Ishikawa (cell line): ENCODE data around the gene COL15A1.

Experiments used
- CEBPB ChIP-seq: IDR thresholded peaks from 2 replicates; pipeline ENCODE4 v1.6.1; 2012
- CREB1 ChIP-seq: IDR thresholded peaks from 2 replicates; pipeline ENCODE4 v1.6.1; 2012; ENCODE audit warnings: low read depth
- EGR1 ChIP-seq: IDR thresholded peaks from 2 replicates; pipeline ENCODE4 v1.6.1; 2012
- EP300 ChIP-seq: IDR thresholded peaks from 2 replicates; pipeline ENCODE4 v1.6.1; 2012; ENCODE audit warnings: borderline replicate concordance
- FOXM1 ChIP-seq: IDR thresholded peaks from 2 replicates; pipeline ENCODE4 v1.6.1; 2012; ENCODE audit warnings: low read depth, borderline replicate concordance
- MAX ChIP-seq: IDR thresholded peaks from 2 replicates; pipeline ENCODE4 v1.6.1; 2012
- NFIC ChIP-seq: IDR thresholded peaks from 2 replicates; pipeline ENCODE4 v1.6.1; 2012
- RAD21 ChIP-seq: IDR thresholded peaks from 2 replicates; pipeline ENCODE4 v1.6.1; 2012; ENCODE audit warnings: low read depth
- REST ChIP-seq: IDR thresholded peaks from 2 replicates; pipeline ENCODE4 v1.6.1; 2012; ENCODE audit warnings: low read depth, mild to moderate bottlenecking
- TAF1 ChIP-seq: IDR thresholded peaks from 2 replicates; pipeline ENCODE4 v1.6.1; 2012; ENCODE audit warnings: low read depth, mild to moderate bottlenecking
- TCF12 ChIP-seq: IDR thresholded peaks from 2 replicates; pipeline ENCODE4 v1.6.1; 2012; ENCODE audit warnings: low read depth
- TEAD4 ChIP-seq: IDR thresholded peaks from 2 replicates; pipeline ENCODE4 v1.6.1; 2012
- USF1 ChIP-seq: IDR thresholded peaks from 2 replicates; pipeline ENCODE4 v1.6.1; 2012
- YY1 ChIP-seq: IDR thresholded peaks from 2 replicates; pipeline ENCODE4 v1.6.1; 2012; ENCODE audit warnings: low read depth
- ZBTB7A ChIP-seq: IDR thresholded peaks from 2 replicates; pipeline ENCODE4 v1.6.1; 2012; ENCODE audit warnings: low read depth

Gene COL15A1

GRCh38 chr9:98953581-98954243, 10.0 kb downstream of the COL15A1 start:
- TF ChIP-seq FOXM1 (no peak), CEBPB (no peak), TAF1 (no peak), REST (no peak), ZBTB7A (no peak), RAD21 (no peak)

- TF ChIP-seq MAX (no peak), EP300 (no peak), EGR1 (no peak), TEAD4 (no peak), CEBPB (no peak)
Observed at GRCh38 chr9:98954244-98954610, 10.5 kb downstream of the COL15A1 start.

GRCh38 chr9:98955259-98955658, 11.6 kb downstream of the COL15A1 start:
- TF ChIP-seq MAX (no peak), CREB1 (no peak), REST (no peak), TCF12 (no peak), EP300 (no peak), ZBTB7A (no peak), TEAD4 (no peak), YY1 (no peak), CEBPB (no peak), TAF1 (no peak), FOXM1 (no peak), NFIC (no peak), EGR1 (no peak), USF1 (no peak), RAD21 (no peak)

GRCh38 chr9:98957826-98958225, 14.1 kb downstream of the COL15A1 start:
- TF ChIP-seq NFIC = no peak
- TF ChIP-seq TCF12 = no peak

- TF ChIP-seq FOXM1 (no peak), CEBPB (no peak), ZBTB7A (no peak), REST (no peak), MAX (no peak), TCF12 (no peak), TAF1 (no peak), NFIC (no peak), EP300 (no peak), USF1 (no peak), EGR1 (no peak), RAD21 (no peak), TEAD4 (no peak), CREB1 (no peak), YY1 (no peak)
Observed at GRCh38 chr9:98958271-98958984, 14.7 kb downstream of the COL15A1 start.
